COLO668 (cell line): Measurements from ENCODE around the gene SUV39H1.
"Not testable (repeated sequence)": the region's sequence is repeated elsewhere in the genome, so short reads cannot be mapped to it uniquely, and the experiment has no call there.

ENCODE experiments used
- DNase-seq: peaks from one replicate; lab custom pipeline; 2025; ENCODE audit not compliant: unreplicated experiment; lab: John Stamatoyannopoulos, UW

Gene SUV39H1

GRCh38 chrX:48685416-48685815 lies 11.1 kb upstream of the SUV39H1 start:
- no peak for DNase-seq

- DNase-seq: no peak
Observed at GRCh38 chrX:48688531-48689150, 7.9 kb upstream of the SUV39H1 start.

GRCh38 chrX:48689208-48689920 lies 7.2 kb upstream of the SUV39H1 start:
- DNase-seq: no peak

- DNase-seq: not testable (repeated sequence)
Observed at GRCh38 chrX:48691746-48692145, 4.8 kb upstream of the SUV39H1 start.

GRCh38 chrX:48694776-48695533 lies 1.6 kb upstream of the SUV39H1 start:
- peak; percentile 51 for DNase-seq

- DNase-seq: peak; percentile 51
Observed at GRCh38 chrX:48695534-48695896, 1.0 kb upstream of the SUV39H1 start.

GRCh38 chrX:48695925-48696300 lies 621 bp upstream of the SUV39H1 start:
- peak; percentile 31 for DNase-seq

GRCh38 chrX:48696909-48697727 lies 584 bp downstream of the SUV39H1 start:
- peak; percentile 78 for DNase-seq

GRCh38 chrX:48698306-48698705 lies 1.8 kb downstream of the SUV39H1 start:
- no peak for DNase-seq

GRCh38 chrX:48700246-48700645 lies 3.7 kb downstream of the SUV39H1 start:
- no peak for DNase-seq

- DNase-seq: no peak
Observed at GRCh38 chrX:48700951-48701653, 4.6 kb downstream of the SUV39H1 start.

GRCh38 chrX:48702032-48702431 lies 5.5 kb downstream of the SUV39H1 start:
- DNase-seq: no peak

- no peak for DNase-seq
Observed at GRCh38 chrX:48702716-48703115, 6.2 kb downstream of the SUV39H1 start.

- no peak for DNase-seq
Observed at GRCh38 chrX:48703228-48703627, 6.7 kb downstream of the SUV39H1 start.

GRCh38 chrX:48703642-48704481 lies 7.3 kb downstream of the SUV39H1 start:
- no peak for DNase-seq

GRCh38 chrX:48705871-48706270 lies 9.3 kb downstream of the SUV39H1 start:
- DNase-seq: no peak

- DNase-seq: no peak
Observed at GRCh38 chrX:48709522-48710112, 13.1 kb downstream of the SUV39H1 start.

GRCh38 chrX:48711162-48711928 lies 14.8 kb downstream of the SUV39H1 start:
- no peak for DNase-seq
